ENCODE measurements around the gene INMT. TPM values are rescaled to one million over a fixed set of nuclear protein-coding genes. Genes with fewer than 3 reads are reported as not detected.

The INMT gene
- total RNA-seq: not detected in 2 replicates

GRCh38 chr7:30751696-30752273 lies at the start of gene INMT:
Gene INMT, plus strand, starts transcription at chr7:30752135. Its CDS starts 16 bp downstream, at chr7:30752151.

GRCh38 chr7:30771174-30771879 lies 19.4 kb downstream of the INMT start, which contains the start of gene MINDY4:
Gene MINDY4, plus strand, starts transcription at chr7:30771417. Its CDS starts 77 bp downstream, at chr7:30771494.

Other genes with a start within 250 kb of the INMT start
- gene GGCT, start 247.3 kb upstream of the INMT start, total RNA-seq: 22.3 and 32.1 TPM in 2 replicates
- gene GARS1, start 157.3 kb upstream of the INMT start, total RNA-seq: 45.2 and 45.7 TPM in 2 replicates
- not detected in 2 replicates for gene CRHR2, start 69.7 kb upstream of the INMT start, total RNA-seq
- 0.76 and 1.6 TPM in 2 replicates for gene MINDY4, start 19.3 kb downstream of the INMT start, total RNA-seq
- 1.0 and 2.5 TPM in 2 replicates for gene AQP1, start 159.7 kb downstream of the INMT start, total RNA-seq
- gene GHRHR, start 211.8 kb downstream of the INMT start, total RNA-seq: not detected in 2 replicates

All from dermis lymphatic vessel endothelial cell (primary cell).